ENCODE data around the gene RHOJ.
A peak's percentile ranks its signal among the peaks of the same experiment; 100 is the strongest.

The RHOJ gene

DNA sequence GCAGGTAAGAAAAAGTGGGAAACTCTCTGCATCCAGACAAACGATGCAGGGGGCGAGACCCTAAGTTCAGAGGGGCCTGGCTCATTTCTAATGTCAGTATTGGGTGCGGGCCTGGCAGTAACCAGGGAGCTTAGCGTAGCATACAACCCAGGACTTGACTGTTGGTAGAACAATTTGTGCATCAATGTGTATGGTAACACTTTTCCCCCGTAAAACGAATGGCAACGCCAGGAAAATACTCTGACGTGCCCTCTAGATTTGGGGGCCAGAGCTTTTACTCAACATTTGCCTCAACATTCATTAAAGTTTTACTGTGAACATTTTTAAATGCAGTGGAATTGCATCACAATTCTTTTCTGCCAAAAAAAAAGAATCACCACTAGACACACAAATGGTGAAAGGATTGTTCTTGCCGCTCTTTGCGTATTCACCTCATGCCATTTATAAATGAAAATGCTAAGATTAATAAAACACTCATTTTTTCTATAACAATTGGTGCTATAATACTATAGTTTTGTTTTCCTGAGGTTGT, 867 bp downstream of the RHOJ start:
- no peaks in the 10 kb centered on the region for H3K36me3 ChIP-seq (ENCODE audit: control insufficient read depth in 4 of 4, insufficient read depth in 4 of 4, low read length in 3 of 4)
- WGBS (ENCODE audit: insufficient coverage), result 56% methylated on average over 3 of the region's 10 CpGs
- H3K27me3 ChIP-seq (replicated peaks in 2 of 5; ENCODE audit: control insufficient read depth in 4 of 5, insufficient read depth in 5 of 5, low read length in 4 of 5), result peaks cover 0 to 8% (median 0%) of the 10 kb centered on the region in 5 experiments
- H3K9me3 ChIP-seq (ENCODE audit: control extremely low read depth in 1 of 5, control insufficient read depth in 4 of 5, insufficient read depth in 2 of 5, low read depth in 1 of 5, low read length in 4 of 5), result no peaks in the 10 kb centered on the region
- H3K4me1 ChIP-seq (ENCODE audit: control extremely low read depth in 1 of 4, control insufficient read depth in 4 of 4, insufficient read depth in 4 of 4, low read length in 3 of 4), result peaks cover 2 to 11% (median 8%) of the 10 kb centered on the region in 4 experiments
- DNase-seq, result no peak
- peak overlapping the region in 1 of 7 experiments; percentile 8 for H3K4me3 ChIP-seq (ENCODE audit: control insufficient read depth in 1 of 7, extremely low read depth in 1 of 7, insufficient read depth in 4 of 7, low read depth in 2 of 7, low read length in 6 of 7)
- CTCF ChIA-PET, result no interaction called here
- POLR2A ChIA-PET, result no interaction called here
- no peak overlapping the region for H3K27ac ChIP-seq (ENCODE audit: insufficient read depth in 1 of 2, low read depth in 1 of 2, low read length in 2 of 2, poor library complexity in 1 of 2, severe bottlenecking in 2 of 2)

DNA sequence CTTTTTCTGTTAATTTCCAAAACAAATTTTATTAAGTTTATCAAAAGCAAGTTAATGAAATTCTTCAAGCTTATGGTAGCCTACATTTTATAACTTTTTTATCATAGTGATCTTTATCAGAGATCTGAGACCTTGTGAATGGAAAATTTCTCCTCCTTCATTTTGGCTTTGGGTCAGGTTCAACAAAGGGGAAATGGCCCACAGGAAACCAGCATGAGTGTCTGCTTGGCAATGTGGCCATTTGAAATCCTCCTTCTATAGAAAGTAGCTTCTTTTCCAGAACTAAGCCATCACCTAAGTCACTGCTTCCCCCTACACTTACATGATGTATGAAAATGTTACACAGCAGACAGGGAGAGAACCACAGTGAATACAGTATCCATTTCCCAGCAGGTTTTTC, 1.6 kb downstream of the RHOJ start:
- H3K4me1 ChIP-seq (ENCODE audit: control extremely low read depth in 1 of 4, control insufficient read depth in 4 of 4, insufficient read depth in 4 of 4, low read length in 3 of 4), result peaks cover 2 to 11% (median 8%) of the 10 kb centered on the region in 4 experiments
- H3K27me3 ChIP-seq (replicated peaks in 2 of 5; ENCODE audit: control insufficient read depth in 4 of 5, insufficient read depth in 5 of 5, low read length in 4 of 5), result peaks cover 0 to 8% (median 0%) of the 10 kb centered on the region in 5 experiments
- H3K36me3 ChIP-seq (ENCODE audit: control insufficient read depth in 4 of 4, insufficient read depth in 4 of 4, low read length in 3 of 4), result no peaks in the 10 kb centered on the region
- no peak overlapping the region for H3K27ac ChIP-seq (ENCODE audit: insufficient read depth in 1 of 2, low read depth in 1 of 2, low read length in 2 of 2, poor library complexity in 1 of 2, severe bottlenecking in 2 of 2)
- H3K9me3 ChIP-seq (ENCODE audit: control extremely low read depth in 1 of 5, control insufficient read depth in 4 of 5, insufficient read depth in 2 of 5, low read depth in 1 of 5, low read length in 4 of 5), result no peaks in the 10 kb centered on the region
- ChIA-PET CTCF (no interaction called here), POLR2A (no interaction called here)
- no peak for DNase-seq
- no peak overlapping the region for H3K4me3 ChIP-seq (ENCODE audit: control insufficient read depth in 1 of 7, extremely low read depth in 1 of 7, insufficient read depth in 4 of 7, low read depth in 2 of 7, low read length in 6 of 7)

DNA sequence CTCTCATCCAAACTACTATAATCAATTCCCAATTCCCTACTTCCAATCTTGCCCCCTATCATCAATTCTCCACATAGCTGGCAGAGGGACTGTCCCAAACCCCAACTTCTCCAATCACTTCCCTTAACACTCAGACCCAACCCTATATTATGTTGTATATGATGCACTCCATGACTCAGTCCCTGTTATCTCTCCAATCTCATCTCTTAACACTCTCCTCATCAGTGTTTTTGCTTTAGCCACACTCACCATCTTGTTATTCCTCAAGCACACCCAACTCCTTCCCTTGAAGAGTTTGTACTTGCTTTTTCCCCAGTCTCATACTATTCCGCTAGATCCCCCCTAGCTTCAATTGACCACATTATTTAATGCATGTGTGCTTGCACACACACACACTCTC, 4.9 kb downstream of the RHOJ start:
- ChIA-PET CTCF (no interaction called here), POLR2A (no interaction called here)
- DNase-seq, result no peak
- Histone ChIP-seq H3K4me3 (ENCODE audit: control insufficient read depth in 1 of 7, extremely low read depth in 1 of 7, insufficient read depth in 4 of 7, low read depth in 2 of 7, low read length in 6 of 7) (no peak overlapping the region), H3K4me1 (ENCODE audit: control extremely low read depth in 1 of 4, control insufficient read depth in 4 of 4, insufficient read depth in 4 of 4, low read length in 3 of 4) (peaks cover 0 to 5% (median 3%) of the 10 kb centered on the region in 4 experiments), H3K9me3 (ENCODE audit: control extremely low read depth in 1 of 5, control insufficient read depth in 4 of 5, insufficient read depth in 2 of 5, low read depth in 1 of 5, low read length in 4 of 5) (no peaks in the 10 kb centered on the region), H3K36me3 (ENCODE audit: control insufficient read depth in 4 of 4, insufficient read depth in 4 of 4, low read length in 3 of 4) (no peaks in the 10 kb centered on the region), H3K27me3 (replicated peaks in 2 of 5; ENCODE audit: control insufficient read depth in 4 of 5, insufficient read depth in 5 of 5, low read length in 4 of 5) (peaks cover 0 to 8% (median 0%) of the 10 kb centered on the region in 5 experiments), H3K27ac (ENCODE audit: insufficient read depth in 1 of 2, low read depth in 1 of 2, low read length in 2 of 2, poor library complexity in 1 of 2, severe bottlenecking in 2 of 2) (no peak overlapping the region)
- WGBS (ENCODE audit: insufficient coverage), result 100% methylated on average over 1 of the region's 1 CpG

DNA sequence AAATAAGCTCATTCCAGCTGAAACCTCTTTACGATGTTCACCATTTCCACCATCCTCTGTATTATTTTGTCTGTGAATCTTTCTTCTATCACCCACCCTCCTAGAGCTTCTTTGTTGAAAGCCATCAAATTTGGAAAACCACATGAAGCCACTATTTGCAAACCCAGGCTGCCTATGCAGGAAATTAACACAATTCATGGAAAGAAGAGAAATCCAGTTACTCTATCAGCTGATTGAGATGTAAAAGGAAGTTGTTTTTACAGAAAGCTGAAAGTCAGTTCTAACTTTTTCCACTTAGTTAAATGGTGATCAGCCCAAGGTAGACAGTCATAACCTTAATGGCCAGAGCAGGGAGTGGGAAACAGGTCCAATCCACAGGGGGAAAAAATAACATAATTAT, 6.6 kb downstream of the RHOJ start:
- peaks cover 0 to 4% (median 0%) of the 10 kb centered on the region in 5 experiments for H3K27me3 ChIP-seq (replicated peaks in 2 of 5; ENCODE audit: control insufficient read depth in 4 of 5, insufficient read depth in 5 of 5, low read length in 4 of 5)
- H3K4me3 ChIP-seq (ENCODE audit: control insufficient read depth in 1 of 7, extremely low read depth in 1 of 7, insufficient read depth in 4 of 7, low read depth in 2 of 7, low read length in 6 of 7), result no peak overlapping the region
- H3K4me1 ChIP-seq (ENCODE audit: control extremely low read depth in 1 of 4, control insufficient read depth in 4 of 4, insufficient read depth in 4 of 4, low read length in 3 of 4), result no peaks in the 10 kb centered on the region
- no peak for DNase-seq
- no peaks in the 10 kb centered on the region for H3K36me3 ChIP-seq (ENCODE audit: control insufficient read depth in 4 of 4, insufficient read depth in 4 of 4, low read length in 3 of 4)
- no peak overlapping the region for H3K27ac ChIP-seq (ENCODE audit: insufficient read depth in 1 of 2, low read depth in 1 of 2, low read length in 2 of 2, poor library complexity in 1 of 2, severe bottlenecking in 2 of 2)
- no peaks in the 10 kb centered on the region for H3K9me3 ChIP-seq (ENCODE audit: control extremely low read depth in 1 of 5, control insufficient read depth in 4 of 5, insufficient read depth in 2 of 5, low read depth in 1 of 5, low read length in 4 of 5)
- 80% methylated on average over 1 of the region's 1 CpG for WGBS (ENCODE audit: insufficient coverage)
- CTCF ChIA-PET, result no interaction called here
- POLR2A ChIA-PET, result no interaction called here

DNA sequence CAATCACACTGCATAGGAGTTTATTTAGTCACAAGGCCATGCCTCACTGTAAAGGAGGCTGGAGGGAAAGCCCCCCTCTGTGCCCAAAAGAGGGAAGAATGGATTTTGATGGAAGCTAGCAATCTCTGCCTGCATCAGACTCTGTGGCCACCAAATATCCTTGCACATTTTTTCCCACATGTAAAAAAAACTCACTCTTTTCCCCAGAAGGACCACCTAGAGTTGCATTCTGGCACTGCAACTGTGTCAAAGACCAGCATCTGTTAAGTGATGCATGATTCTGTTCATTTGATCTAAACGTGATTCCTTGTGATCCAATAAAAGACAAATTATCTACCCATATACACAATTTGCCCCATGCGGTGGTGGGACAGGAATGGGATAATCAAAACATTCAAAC, 8.0 kb downstream of the RHOJ start:
- H3K27ac ChIP-seq (ENCODE audit: insufficient read depth in 1 of 2, low read depth in 1 of 2, low read length in 2 of 2, poor library complexity in 1 of 2, severe bottlenecking in 2 of 2), result no peak overlapping the region
- no peak for DNase-seq
- CTCF ChIA-PET, result no interaction called here
- POLR2A ChIA-PET, result no interaction called here
- H3K9me3 ChIP-seq (ENCODE audit: control extremely low read depth in 1 of 5, control insufficient read depth in 4 of 5, insufficient read depth in 2 of 5, low read depth in 1 of 5, low read length in 4 of 5), result no peaks in the 10 kb centered on the region
- no peaks in the 10 kb centered on the region for H3K4me1 ChIP-seq (ENCODE audit: control extremely low read depth in 1 of 4, control insufficient read depth in 4 of 4, insufficient read depth in 4 of 4, low read length in 3 of 4)
- H3K27me3 ChIP-seq (replicated peaks in 2 of 5; ENCODE audit: control insufficient read depth in 4 of 5, insufficient read depth in 5 of 5, low read length in 4 of 5), result peaks cover 0 to 2% (median 0%) of the 10 kb centered on the region in 5 experiments
- no peaks in the 10 kb centered on the region for H3K36me3 ChIP-seq (ENCODE audit: control insufficient read depth in 4 of 4, insufficient read depth in 4 of 4, low read length in 3 of 4)
- whole genome bisulfite sequencing (ENCODE audit: insufficient coverage), result no CpG with 5 or more reads among the region's 2 CpGs
- H3K4me3 ChIP-seq (ENCODE audit: control insufficient read depth in 1 of 7, extremely low read depth in 1 of 7, insufficient read depth in 4 of 7, low read depth in 2 of 7, low read length in 6 of 7), result no peak overlapping the region

DNA sequence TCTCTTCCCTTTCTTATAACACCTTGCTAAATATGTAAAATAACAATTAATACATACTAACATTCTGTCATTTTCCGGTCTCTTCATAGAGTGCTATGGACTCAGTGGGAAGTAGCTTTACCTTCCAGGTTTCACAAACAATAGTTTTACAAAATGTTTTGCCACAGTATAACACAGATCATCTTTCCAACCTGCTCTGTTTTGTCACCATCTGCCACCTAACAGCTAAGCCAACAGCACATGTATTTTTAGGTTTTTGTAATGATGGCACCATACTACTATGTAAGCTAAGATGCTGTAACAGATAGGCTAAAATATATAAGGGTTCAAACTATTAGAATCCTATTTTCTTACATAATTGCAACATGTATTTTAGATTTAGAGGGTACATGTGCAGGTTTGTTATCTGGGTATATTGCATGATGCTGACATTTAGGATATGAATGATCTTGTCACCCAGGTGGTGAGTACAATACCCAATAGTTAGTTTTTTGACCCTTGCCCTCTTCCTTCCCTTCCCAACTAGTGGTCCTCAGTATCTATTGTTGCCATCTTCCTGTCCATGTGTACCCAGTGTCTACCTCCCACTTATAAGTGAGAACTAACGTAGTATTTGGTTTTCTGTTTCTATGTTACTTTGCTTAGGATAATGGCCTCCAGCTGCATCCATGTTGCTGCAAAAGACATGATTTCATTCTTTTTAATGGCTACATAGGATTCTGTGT, 8.7 kb downstream of the RHOJ start:
- no peaks in the 10 kb centered on the region for H3K9me3 ChIP-seq (ENCODE audit: control extremely low read depth in 1 of 5, control insufficient read depth in 4 of 5, insufficient read depth in 2 of 5, low read depth in 1 of 5, low read length in 4 of 5)
- H3K27ac ChIP-seq (ENCODE audit: insufficient read depth in 1 of 2, low read depth in 1 of 2, low read length in 2 of 2, poor library complexity in 1 of 2, severe bottlenecking in 2 of 2), result no peak overlapping the region
- H3K36me3 ChIP-seq (ENCODE audit: control insufficient read depth in 4 of 4, insufficient read depth in 4 of 4, low read length in 3 of 4), result no peaks in the 10 kb centered on the region
- no peak for DNase-seq
- H3K27me3 ChIP-seq (replicated peaks in 2 of 5; ENCODE audit: control insufficient read depth in 4 of 5, insufficient read depth in 5 of 5, low read length in 4 of 5), result peaks cover 0 to 2% (median 0%) of the 10 kb centered on the region in 5 experiments
- CTCF ChIA-PET, result no interaction called here
- H3K4me1 ChIP-seq (ENCODE audit: control extremely low read depth in 1 of 4, control insufficient read depth in 4 of 4, insufficient read depth in 4 of 4, low read length in 3 of 4), result no peaks in the 10 kb centered on the region
- WGBS (ENCODE audit: insufficient coverage), result 83% methylated on average over 1 of the region's 2 CpGs
- no peak overlapping the region for H3K4me3 ChIP-seq (ENCODE audit: control insufficient read depth in 1 of 7, extremely low read depth in 1 of 7, insufficient read depth in 4 of 7, low read depth in 2 of 7, low read length in 6 of 7)
- POLR2A ChIA-PET, result no interaction called here

DNA sequence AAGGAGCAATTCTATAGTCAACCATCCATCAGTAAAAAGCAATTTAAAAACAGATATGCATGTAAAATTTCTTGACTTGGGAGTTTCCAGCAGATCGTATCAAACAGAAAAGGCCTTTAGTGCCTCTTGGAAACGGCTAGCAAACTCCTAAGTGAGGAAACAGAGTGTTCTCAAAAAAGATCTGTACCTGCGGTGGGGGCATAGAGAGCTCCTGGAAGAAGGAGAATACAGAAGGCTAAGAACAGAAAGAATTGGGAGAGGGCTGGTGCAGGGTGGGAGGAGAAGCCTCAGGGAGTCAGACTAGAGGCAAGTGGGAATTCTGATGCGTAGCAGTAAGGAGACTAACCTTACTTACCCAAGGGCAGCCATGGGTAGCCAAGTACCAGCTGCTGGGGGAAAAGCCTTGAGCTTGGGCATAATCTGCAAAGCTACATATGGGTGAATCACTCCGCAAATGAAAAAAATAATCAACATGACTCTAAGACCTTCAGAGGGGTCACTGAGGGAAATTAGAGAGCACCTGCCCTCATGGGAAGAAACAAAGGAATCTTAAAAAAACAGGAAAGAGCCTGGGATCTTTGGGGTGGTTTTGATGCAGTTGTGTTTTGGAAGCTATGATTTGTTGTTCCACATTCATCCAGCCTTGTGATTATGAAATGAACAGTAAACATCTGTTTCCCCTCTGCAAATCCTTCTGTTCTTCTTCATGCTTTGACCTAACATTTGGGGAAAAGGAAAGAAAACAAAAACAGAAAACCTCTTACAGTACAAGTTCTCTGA, 10.4 kb downstream of the RHOJ start:
- POLR2A ChIA-PET, result interaction anchor here (0.7 kb wide), 1 partner anchor 16 kb away, joined by 3 read pairs; no protein-coding TSS in a partner anchor
- no peak for DNase-seq

More for the DNA sequence above, 10.4 kb downstream of the RHOJ start:
- WGBS (ENCODE audit: insufficient coverage), result 95% methylated on average over 5 of the region's 5 CpGs
- CTCF ChIA-PET, result no interaction called here
- Histone ChIP-seq H3K27me3 (replicated peaks in 2 of 5; ENCODE audit: control insufficient read depth in 4 of 5, insufficient read depth in 5 of 5, low read length in 4 of 5) (peaks cover 0 to 2% (median 0%) of the 10 kb centered on the region in 5 experiments), H3K27ac (ENCODE audit: insufficient read depth in 1 of 2, low read depth in 1 of 2, low read length in 2 of 2, poor library complexity in 1 of 2, severe bottlenecking in 2 of 2) (no peak overlapping the region), H3K4me3 (ENCODE audit: control insufficient read depth in 1 of 7, extremely low read depth in 1 of 7, insufficient read depth in 4 of 7, low read depth in 2 of 7, low read length in 6 of 7) (no peak overlapping the region), H3K4me1 (ENCODE audit: control extremely low read depth in 1 of 4, control insufficient read depth in 4 of 4, insufficient read depth in 4 of 4, low read length in 3 of 4) (no peaks in the 10 kb centered on the region), H3K9me3 (ENCODE audit: control extremely low read depth in 1 of 5, control insufficient read depth in 4 of 5, insufficient read depth in 2 of 5, low read depth in 1 of 5, low read length in 4 of 5) (no peaks in the 10 kb centered on the region), H3K36me3 (ENCODE audit: control insufficient read depth in 4 of 4, insufficient read depth in 4 of 4, low read length in 3 of 4) (no peaks in the 10 kb centered on the region)

All from common myeloid progenitor, CD34-positive (primary cell).